ENCODE measurements around the gene ELK1. TPM values are rescaled to one million over a fixed set of nuclear protein-coding genes. Genes with fewer than 3 reads are reported as not detected.

The ELK1 gene
- polyA plus RNA-seq, 4 donors, result 26.6 to 35.8 (median 30.5) TPM

Other genes starting within 250 kb of the ELK1 start
- 10 to 100 TPM; 13.0 to 15.1 (median 13.7) TPM for gene ZNF41, start 167.3 kb downstream of the ELK1 start, polyA plus RNA-seq (ENCODE audit: insufficient read length in 4 of 4)
- gene ARAF, start 89.4 kb downstream of the ELK1 start, polyA plus RNA-seq (ENCODE audit: insufficient read length in 4 of 4), result 10 to 100 TPM; 51.1 to 76.6 (median 57.0) TPM
- 100 to 1,000 TPM in 1 of 4 donors, 10 to 100 TPM in 3; 84.5 to 230 (median 94.0) TPM for gene TIMP1, start 68.1 kb downstream of the ELK1 start, polyA plus RNA-seq (ENCODE audit: insufficient read length in 4 of 4)
- 1 to 10 TPM; 4.2 to 8.7 (median 6.1) TPM for gene SYN1, start 30.7 kb downstream of the ELK1 start, polyA plus RNA-seq (ENCODE audit: insufficient read length in 4 of 4)
- gene CFP, start 20.6 kb downstream of the ELK1 start, polyA plus RNA-seq (ENCODE audit: insufficient read length in 4 of 4), result 1 to 10 TPM in 3 of 4 donors, under 1 TPM in 1; 0.95 to 2.7 (median 1.7) TPM
- gene UXT, start 8.6 kb upstream of the ELK1 start, polyA plus RNA-seq (ENCODE audit: insufficient read length in 4 of 4), result 100 to 1,000 TPM in 3 of 4 donors, 10 to 100 TPM in 1; 87.5 to 119 (median 112) TPM
- 1 to 10 TPM; 6.0 to 8.3 (median 7.3) TPM for gene ZNF81, start 186.3 kb upstream of the ELK1 start, polyA plus RNA-seq (ENCODE audit: insufficient read length in 4 of 4)